GM03348 (cell line): Measurements from ENCODE around the gene LTBP4.
"Not testable (repeated sequence)": the region's sequence is repeated elsewhere in the genome, so short reads cannot be mapped to it uniquely, and the experiment has no call there.

Source experiments
- DNase-seq: peaks from one replicate; pipeline ENCODE4 v3.0.0; 2012; ENCODE audit warnings: low spot score

The LTBP4 gene

GRCh38 chr19:40611900-40612698 is 10.9 kb downstream of the LTBP4 start:
- DNase-seq, result no peak

GRCh38 chr19:40612831-40613689 is 11.9 kb downstream of the LTBP4 start:
- DNase-seq, result peak; percentile 58

DNA sequence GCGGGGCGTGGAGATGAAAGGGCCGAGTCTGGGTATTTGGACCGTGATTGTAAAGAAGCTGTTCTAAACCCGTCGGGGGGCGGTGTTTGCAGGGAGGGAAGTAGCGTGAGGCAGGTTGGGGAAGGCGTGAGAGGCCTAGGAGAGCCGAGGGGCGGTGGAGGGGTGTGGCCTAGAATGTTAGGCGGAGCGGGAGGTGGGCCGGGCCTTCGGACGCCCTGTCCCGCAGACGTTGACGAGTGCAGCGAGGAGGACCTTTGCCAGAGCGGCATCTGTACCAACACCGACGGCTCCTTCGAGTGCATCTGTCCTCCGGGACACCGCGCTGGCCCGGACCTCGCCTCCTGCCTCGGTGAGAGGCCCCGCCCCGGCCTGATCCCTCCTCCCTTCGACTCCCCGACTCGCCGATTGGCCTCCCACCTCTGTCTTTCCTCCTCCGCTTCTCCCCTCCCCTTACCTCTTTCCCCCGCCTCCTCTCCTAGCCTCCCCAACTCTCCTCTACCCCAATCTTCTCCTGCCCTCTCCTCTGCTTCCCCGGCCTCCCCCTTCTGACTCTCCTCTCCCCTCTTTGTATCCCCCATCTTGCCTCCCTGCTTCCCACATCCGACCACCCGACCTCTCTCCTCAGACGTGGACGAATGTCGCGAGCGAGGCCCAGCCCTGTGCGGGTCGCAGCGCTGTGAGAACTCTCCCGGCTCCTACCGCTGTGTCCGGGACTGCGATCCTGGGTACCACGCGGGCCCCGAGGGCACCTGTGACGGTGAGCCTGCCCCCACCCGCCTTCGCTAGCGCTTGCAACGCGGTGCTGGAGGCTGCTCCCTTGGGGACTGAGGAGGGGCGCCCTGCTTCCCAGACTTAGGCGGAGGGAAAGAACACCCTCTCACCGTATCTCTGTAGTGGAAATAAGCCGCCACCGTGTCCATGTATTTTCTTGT is 12.8 kb downstream of the LTBP4 start:
- DNase-seq, result peak; percentile 90

DNA sequence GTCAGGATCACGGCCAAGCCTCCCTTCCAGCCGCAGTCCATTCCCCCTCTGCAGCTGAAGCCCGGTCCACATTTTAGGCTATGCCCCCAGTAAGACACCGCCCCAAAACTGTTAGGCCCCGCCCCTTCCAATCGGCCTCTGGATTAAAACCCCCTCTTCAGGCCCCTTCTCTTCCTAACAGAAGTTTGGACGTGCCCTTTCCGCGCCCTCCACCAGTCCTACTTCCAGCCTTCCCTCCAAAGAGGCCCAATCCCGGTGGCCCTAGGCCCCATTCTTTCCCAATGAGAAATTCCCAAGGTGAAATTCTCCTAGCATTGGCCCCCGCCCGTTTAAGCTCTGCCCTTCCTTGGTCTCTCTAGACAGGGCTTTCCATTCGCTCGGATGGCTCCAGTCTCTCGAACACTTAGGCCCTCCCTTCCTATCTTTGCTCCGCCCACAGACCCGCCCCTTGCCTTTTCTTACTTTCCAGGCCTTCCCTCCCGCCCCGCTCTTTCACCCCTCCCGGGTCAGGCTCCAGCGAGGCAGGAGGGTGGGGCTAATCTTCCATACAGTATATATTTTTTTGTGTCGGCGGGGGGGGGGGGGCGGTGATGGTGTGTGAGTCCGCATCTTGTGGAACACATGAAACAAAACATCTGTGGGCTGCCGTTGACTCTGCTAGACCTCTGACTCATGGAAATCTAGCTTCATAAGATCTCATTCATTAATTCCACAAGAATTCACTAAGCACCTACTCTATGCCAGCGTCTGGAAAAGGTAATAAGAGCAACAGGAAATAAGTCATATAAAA is 13.6 kb downstream of the LTBP4 start:
- peak; percentile 93 for DNase-seq

- no peak for DNase-seq
Measured at GRCh38 chr19:40616178-40616577, 15.0 kb downstream of the LTBP4 start.

GRCh38 chr19:40616941-40617340 is 15.8 kb downstream of the LTBP4 start:
- no peak for DNase-seq

- no peak for DNase-seq
Measured at GRCh38 chr19:40617961-40618360, 16.8 kb downstream of the LTBP4 start.

- DNase-seq, result no peak
Measured at GRCh38 chr19:40619333-40620160, 18.4 kb downstream of the LTBP4 start.

DNA sequence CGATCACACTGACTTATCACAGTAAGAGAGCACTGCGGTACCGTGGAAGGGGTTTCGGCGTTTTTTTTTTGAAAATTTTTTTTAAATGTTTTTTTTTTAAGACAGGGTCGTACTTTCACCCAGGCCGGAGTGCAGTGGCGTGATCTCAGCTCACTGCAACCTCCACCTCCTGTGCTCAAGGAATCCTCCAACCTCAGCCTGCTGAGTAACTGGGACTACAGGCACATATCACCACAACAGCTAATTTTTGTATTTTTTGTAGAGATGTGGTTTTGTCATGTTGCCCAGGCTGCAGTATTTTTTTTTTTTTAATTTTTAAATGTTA is 19.0 kb downstream of the LTBP4 start:
- no peak for DNase-seq

DNA sequence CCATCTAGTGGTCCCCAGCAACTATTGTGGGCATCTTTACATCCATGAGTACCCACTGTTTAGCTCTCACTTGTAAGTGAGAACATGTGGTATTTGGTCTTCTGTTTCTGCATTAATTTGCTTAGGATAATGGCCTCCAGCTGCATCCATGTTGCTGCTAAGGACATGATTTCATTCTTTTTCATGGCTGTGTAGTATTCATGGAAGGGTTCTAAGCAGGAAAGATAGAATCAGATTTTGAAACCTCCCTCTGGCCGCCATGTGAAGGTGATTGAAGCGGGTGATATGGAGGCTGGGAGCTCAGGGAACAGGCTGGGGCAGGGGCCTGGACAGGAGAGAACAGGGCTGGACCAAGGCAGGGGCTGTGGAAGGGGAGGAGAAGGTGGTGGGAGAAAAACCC is 20.1 kb downstream of the LTBP4 start:
- no peak for DNase-seq

DNA sequence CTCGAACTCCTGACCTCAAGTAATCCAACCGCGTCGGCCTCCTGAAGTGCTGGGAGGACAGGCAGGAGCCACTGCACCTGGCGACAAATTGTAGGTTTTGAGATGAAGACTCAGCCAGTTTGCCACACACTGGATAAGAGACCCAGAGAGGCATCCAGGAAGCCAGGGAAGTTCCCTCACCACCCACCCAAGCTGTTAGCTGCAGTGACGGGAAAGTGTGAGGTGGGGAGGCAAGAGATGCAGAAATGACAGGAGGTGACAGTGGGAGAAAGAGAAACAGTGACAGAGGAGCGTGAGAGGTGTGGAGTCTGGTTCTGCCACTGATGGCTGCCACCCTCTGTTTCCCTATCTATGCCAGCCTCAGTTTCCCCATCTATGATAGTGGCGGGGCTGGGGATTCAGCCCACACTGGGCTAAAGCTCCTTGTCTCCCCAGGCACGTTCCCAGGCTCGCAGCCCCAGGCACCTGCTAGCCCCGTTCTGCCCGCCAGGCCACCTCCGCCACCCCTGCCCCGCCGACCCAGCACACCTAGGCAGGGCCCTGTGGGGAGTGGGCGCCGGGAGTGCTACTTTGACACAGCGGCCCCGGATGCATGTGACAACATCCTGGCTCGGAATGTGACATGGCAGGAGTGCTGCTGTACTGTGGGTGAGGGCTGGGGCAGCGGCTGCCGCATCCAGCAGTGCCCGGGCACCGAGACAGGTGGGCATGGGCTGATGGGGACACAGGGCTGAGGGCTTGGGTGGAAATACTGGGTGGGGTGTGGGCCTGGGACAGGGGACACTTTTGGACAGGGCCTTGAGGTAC is 21.0 kb downstream of the LTBP4 start:
- DNase-seq, result no peak

GRCh38 chr19:40622773-40623075 is 21.6 kb downstream of the LTBP4 start:
- DNase-seq, result no peak

- DNase-seq, result no peak
Measured at GRCh38 chr19:40623403-40624251, 22.5 kb downstream of the LTBP4 start.

DNA sequence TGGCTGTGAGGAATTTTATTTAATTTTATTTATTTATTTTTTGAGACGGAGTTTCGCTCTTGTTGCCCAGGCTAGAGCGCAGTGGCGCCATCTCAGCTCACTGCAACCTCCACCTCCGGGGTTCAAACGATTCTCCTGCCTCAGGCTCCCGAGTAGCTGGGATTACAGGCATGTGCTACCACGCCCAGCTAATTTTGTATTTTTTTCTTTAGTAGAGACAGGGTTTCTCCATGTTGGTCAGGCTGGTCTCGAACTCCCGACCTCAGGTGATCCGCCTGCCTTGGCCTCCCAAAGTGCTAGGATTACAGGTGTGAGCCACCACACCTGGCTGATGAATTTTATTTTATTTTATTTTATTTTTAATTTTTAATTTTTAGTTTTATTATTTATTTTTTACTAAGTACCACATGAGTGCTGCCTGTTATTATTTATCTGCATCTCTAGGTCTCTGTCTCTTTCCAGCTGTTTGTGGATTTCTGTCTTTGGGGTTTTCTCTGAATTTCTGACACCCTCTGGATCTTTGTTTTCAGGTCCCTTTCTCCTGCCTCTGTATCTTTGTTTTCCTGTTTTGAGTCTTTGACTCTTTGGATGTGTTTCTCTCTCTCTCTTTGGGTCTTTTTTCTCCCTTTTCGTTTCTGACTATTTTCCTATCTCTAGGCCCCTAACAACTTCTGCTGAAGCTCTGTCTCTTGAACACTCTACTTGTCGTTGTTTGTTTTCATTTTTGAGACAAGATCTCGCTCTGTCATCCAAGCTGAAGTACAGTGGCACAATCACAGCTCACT is 23.4 kb downstream of the LTBP4 start:
- not testable (repeated sequence) for DNase-seq

GRCh38 chr19:40625406-40626120 is 24.4 kb downstream of the LTBP4 start:
- no peak for DNase-seq

DNA sequence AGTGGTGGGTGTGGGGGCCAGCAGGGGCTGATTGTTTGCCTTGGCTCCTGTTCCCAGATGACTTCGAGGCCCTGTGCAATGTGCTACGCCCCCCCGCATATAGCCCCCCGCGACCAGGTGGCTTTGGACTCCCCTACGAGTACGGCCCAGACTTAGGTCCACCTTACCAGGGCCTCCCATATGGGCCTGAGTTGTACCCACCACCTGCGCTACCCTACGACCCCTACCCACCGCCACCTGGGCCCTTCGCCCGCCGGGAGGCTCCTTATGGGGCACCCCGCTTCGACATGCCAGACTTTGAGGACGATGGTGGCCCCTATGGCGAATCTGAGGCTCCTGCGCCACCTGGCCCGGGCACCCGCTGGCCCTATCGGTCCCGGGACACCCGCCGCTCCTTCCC is 25.7 kb downstream of the LTBP4 start:
- no peak for DNase-seq

- DNase-seq, result no peak
Measured at GRCh38 chr19:40627486-40628279, 26.5 kb downstream of the LTBP4 start.
